Ovary (tissue), 3 donors: ENCODE measurements around the gene RPRML.

Experiments
- CTCF ChIP-seq, 3 donors: fragments of 450-650 bp in 2 of 3; fragments of 200-600 bp in 1 of 3; IDR thresholded peaks; one replicate each; pipeline versions ENCODE4 v1.5.1 to v1.8.0; 2016 to 2022; ENCODE audit warnings: antibody characterized with exemption in 3 of 3, mild to moderate bottlenecking in 1 of 3
- EP300 ChIP-seq: sonication (generic); formaldehyde crosslinking; IDR thresholded peaks from one replicate; pipeline ENCODE4 v1.6.1; 2017; ENCODE audit warnings: antibody characterized with exemption
- POLR2A ChIP-seq: fragments of 450-650 bp; IDR thresholded peaks from one replicate; pipeline ENCODE4 v1.6.1; 2017; ENCODE audit warnings: antibody characterized with exemption, mild to moderate bottlenecking, moderate library complexity
- donor health status: DM: no; HTN: no; CAD: no.

DNA sequence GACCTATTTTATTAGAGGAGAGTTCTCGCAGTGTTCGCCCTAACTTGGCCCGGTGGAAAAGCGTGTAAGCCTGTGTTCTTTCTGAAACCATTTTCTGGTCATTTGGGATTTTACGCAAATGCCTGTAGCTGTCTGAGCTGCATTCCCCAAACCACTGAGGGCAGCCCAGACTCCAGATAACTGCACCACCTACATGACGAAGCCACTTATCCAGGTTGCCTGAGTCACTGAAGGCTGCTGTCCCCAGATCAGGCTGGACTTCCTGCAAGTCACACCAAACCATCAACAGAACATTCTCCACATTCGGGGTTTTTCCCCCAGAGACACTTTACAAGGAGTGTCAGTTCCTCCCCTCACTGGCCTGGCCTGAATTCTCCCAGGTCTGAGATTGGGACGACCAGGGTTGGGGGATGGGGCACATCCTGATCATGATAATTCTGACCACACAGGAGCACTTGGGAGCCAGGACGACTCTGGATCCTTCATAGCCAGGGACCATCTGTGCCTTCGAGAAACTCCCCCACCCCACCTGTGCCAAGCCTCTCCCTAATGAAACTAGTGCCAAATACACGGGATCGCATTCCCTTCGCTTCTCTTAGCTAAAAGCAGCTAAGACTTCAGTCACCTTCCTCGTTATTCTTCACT, 2.3 kb downstream of the RPRML start:
- TF ChIP-seq CTCF (IDR thresholded peaks at IDR 0.05) (no peak), POLR2A (no peak), EP300 (no peak)
